NCI-H1436 (cell line): ENCODE data around the gene IL18R1.
"Not testable (repeated sequence)": the region's sequence is repeated elsewhere in the genome, so short reads cannot be mapped to it uniquely, and the experiment has no call there.

Experiments used
- DNase-seq: peaks from one replicate; lab custom pipeline; 2025; lab: John Stamatoyannopoulos, UW

Gene IL18R1, protein sequence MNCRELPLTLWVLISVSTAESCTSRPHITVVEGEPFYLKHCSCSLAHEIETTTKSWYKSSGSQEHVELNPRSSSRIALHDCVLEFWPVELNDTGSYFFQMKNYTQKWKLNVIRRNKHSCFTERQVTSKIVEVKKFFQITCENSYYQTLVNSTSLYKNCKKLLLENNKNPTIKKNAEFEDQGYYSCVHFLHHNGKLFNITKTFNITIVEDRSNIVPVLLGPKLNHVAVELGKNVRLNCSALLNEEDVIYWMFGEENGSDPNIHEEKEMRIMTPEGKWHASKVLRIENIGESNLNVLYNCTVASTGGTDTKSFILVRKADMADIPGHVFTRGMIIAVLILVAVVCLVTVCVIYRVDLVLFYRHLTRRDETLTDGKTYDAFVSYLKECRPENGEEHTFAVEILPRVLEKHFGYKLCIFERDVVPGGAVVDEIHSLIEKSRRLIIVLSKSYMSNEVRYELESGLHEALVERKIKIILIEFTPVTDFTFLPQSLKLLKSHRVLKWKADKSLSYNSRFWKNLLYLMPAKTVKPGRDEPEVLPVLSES

DNA sequence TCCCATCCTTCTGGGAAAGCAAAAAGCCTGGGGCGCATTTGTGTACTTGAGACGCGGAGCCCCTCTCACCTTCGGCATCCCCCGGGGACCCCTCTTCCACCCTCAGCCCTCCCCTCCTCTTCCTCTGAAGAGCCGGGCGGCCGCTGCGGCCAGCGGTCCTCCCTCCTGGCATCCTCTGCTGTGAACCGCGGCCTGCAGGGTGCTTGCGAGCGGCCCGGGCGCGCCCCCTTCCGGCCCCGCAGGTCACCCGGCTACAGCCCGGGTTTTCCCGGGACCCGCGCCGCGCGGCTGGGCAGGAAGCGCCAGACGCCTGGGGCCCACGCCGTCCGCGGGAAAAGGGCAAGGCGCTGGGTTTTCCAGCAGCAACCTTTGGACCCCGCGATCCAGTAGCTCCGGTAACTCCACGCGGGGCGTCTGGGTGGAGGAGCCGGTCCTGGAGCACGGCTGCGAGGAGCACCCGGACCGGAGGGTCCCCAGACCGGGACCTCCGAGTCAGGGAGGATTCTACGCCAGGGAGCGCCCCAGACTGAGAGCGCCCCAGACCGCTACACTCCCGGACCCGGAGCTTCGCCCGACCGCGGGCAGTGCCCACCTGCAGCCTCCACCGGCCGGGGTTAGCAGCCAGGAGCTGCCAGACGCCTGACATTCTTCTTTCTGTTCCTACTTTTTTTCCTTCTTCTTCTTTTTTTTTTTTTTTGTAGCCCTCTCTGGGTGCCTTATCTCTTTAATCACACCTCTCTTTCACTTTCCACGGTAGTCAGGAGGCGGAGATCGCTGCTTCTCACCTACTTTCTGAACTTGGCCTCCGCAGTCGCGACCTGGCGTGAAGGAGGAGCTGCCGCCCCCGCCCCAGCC is at the start of gene IL18R1:
TSS of gene IL18R1 (plus strand) at position 271 of the 855 bp plus-strand sequence. CDS start 6,865 bp downstream, outside the sequence.
- DNase-seq: no peak

DNA sequence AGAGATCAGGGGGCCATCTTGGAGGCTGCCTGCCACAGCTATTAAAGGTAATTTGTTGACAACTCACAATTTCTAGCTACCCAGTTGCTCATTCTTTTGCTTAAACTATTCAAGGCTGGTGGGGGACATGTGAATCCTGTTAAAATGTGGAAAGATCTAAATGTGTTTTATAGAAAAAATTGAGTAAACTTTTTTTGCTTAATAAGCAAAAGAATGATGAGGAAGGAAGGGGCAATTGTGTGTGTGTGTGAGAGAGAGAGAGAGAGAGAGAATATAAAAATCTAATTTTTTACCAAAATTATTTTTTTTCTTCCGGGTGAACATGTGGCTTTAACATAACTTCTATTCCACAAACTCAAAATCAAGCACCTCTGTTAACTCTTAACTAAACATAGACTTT is 49.5 kb upstream of the IL18R1 start:
- no peak for DNase-seq

DNA sequence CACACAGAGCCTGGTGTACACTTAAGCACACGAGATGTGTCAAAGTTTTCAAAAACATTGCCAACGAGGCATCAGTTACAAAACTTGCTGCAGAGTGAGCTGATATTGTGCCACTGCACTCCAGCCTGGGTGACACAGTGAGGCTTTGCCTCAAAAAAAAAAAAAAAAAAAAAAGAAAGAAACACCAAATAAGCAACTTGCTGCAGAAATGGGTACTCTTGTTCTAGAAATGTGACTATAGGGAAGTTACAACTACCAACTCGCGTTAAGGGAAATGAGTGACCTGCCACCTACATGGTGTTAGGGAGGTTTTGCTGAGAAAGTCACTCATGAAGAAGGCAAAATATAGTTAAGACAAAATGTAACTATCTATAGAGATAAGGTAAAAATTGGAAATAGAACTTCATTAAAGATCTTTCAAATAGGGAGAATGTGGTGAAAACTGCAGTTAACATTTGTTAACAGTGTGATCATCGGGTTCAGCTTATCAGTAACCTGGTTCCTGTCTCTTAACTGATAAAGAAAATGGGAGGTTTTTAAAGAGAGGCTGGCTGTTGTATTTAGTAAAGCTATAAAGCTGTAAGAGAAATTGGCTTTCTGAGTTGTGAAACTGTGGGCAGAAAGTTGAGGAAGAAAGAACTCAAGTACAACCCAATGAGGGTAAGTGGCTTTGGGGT is 44.5 kb upstream of the IL18R1 start, which contains the start of gene IL1RL1:
TSS of gene IL1RL1 (plus strand) at position 600 of the 677 bp plus-strand sequence. CDS start 26,702 bp downstream, outside the sequence.
- DNase-seq: no peak

DNA sequence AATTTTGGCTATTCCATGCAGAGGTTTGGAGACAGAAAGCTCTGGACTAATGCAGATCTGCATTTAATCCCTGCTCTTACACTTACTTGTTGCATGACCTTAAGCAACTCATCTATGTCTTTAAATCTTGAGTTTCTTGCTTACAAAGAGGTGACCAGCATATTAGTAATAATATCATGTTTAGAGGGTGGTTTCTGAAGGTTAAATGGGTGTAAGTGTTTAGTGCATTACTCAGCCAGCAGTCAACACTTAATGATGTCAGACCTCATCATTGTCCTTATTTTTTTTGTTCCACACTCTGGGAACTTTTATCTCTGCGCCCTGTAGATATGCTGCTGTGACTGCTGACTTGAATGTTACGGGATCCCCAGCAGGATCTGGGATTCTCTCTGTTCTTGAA is 42.6 kb upstream of the IL18R1 start:
- no peak for DNase-seq

DNA sequence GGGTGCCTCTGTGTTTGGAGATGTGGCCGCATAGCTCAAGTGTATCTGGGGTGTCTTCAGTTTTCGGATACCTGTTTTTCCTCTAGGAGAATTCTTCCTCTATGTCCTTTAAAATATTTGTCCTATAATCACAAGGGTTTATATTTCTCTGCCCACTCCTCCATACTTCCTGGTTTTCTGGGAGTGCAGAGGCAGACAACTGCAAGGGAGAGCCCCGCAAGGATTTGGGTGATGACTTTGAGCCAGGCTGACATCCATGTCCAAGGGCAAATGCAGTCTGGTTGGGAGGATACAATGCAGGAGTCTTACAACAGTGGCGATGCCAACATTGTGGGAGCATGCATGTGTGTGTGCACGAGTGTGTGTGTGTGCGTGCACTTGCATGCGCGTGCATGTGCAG is 42.1 kb upstream of the IL18R1 start:
- DNase-seq: no peak

DNA sequence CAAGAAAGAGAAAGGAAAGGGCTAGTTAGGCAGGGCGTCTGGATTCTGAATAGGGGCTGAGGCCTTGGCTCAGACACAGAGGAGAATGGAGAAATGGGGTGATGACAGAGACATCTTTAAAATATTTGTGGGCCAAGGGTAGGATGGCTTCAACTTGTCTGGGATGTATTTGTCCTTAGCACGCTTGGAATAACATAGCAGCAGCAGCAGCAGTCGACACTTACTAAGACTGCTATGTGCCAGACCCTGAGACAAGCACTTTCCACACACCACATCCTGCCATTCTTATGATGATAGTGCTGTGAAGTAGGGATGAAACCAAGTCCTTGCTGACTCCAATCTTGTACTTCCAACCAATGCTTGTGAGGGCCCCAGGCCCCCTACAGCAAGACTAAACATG is 41.6 kb upstream of the IL18R1 start:
- no peak for DNase-seq

DNA sequence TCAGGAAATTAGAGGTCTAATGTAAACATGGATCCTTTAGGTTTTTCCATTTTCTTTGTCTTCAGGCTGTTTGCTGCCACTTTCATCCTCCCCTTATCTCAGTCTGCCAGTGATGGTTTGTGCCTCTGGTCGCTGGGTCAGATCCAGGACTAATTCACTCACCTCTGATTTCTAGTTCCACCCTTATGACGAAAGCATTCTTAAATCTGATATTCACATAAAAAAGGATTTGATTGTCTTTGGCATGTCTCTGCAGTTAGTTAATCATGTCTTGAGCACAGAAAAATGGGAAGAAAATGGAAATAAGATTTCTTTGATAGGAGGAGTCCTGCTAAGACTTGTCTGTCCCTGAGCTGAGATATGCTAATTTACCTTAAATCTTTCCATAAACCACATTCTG is 39.7 kb upstream of the IL18R1 start:
- no peak for DNase-seq

DNA sequence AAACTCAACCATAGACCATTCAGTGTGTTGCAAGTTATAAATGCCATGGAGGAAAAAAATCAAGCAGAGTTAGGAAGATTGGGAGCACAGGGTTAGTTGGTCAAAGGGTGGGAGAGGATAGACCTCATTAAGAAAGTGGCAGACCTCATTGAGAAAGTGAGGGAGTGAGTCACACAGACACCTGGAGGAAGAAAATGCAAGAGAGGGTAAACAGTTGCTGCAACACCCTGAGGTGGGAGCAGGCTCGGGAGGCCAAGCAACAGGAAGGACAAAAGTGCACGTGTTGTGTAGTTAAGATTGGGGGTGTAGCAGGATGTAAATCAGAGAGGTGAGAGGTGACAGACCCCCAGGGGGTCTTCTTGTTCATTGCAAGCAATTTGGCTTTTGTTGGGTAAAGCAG is 37.9 kb upstream of the IL18R1 start:
- no peak for DNase-seq

DNA sequence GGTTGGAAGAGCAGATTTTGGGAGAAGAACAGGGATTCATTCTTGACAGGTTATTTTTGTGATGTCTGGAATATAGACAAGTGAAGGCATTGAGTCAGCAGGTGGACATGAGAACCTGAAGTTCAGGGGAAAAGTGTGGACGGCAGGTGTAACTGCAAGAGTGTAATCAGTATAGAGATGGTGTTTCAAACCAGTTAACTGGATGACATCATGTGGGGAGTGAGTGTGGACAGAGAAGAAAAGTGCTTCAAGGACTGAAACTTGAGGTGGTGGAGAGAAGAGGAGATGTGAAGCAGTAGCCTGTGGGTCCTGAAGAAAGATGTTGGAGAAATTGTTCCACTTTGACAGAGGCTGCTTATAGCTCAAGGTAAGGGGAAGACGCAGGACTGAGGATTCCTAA is 37.2 kb upstream of the IL18R1 start:
- DNase-seq: no peak

DNA sequence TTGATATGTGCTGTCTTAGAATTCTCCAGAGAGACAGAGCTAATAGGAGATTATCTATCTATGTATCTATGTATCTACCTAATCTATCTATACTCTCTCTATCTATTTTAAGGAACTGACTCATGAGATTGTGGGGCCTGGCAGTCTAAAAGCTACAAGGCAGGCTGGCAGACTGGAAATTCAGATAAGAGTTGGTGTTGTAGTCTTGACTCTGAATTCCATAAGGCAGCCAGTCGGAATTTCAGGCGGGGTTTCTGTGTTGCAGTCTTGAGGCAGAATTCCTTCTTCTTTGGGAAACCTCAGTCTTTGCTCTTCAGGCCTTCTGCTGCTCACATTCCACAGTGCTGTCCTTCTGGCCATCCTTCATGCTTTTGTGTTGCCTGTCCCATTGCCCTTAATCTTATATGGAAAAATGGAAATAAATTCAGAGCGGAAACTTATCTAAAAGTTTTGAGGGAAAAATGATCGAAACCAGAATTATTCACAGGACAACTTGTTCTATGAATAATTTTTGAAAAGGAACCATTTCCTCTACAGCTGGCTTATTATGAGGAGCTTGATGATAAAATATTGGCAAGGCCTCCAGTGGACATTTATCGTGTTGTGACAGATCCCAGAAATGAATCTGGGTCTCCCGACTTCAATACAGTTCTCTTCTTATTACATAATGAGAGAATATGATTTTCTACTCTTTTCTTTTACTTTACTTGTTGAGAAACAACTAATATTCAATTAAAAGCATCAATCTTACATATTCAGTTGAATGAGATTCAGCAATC is 33.5 kb upstream of the IL18R1 start:
- DNase-seq: no peak

DNA sequence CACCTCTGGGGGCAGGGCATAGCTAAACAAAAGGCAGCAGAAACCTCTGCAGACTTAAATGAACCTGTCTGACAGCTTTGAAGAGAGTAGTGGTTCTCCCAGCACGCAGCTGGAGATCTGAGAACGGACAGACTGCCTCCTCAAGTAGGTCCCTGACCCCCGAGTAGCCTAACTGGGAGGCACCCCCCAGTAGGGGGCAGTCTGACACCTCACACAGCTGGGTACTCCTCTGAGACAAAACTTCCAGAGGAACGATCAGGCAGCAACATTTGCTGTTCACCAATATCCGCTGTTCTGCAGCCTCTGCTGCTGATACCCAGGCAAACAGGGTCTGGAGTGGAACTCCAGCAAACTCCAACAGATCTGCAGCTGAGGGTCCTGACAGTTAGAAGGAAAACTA is 30.7 kb upstream of the IL18R1 start:
- not testable (repeated sequence) for DNase-seq

DNA sequence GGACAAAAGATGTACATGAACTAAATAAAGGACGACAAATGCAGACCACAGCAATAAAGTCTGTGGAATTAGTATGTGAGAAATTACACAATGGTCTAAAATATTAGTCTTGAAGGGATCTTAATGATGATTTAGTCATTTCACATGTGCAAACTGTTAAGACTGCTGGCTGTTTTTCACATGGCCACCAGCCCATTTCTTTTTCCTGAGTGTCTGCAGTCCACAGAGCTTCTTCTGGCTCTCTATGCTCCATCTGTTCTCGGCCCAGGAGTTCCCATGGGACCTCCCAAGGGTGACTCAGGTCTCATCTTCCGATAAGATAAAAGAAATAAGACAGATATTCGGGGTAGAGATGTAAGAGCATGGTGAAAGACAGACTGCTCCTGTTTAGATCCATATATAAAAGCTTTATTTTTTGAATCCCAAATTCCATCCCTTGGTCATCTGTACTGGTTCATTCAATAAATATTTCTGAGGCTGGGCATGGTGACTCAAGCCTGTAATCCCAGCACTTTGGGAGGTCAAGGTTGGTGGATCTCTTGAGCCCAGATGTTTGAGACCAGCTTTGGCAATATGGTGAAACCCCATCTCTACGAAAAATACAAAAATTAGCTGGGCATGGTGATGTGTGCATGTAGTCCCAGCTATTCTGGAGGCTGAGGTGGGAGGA is 24.1 kb upstream of the IL18R1 start:
- no peak for DNase-seq

DNA sequence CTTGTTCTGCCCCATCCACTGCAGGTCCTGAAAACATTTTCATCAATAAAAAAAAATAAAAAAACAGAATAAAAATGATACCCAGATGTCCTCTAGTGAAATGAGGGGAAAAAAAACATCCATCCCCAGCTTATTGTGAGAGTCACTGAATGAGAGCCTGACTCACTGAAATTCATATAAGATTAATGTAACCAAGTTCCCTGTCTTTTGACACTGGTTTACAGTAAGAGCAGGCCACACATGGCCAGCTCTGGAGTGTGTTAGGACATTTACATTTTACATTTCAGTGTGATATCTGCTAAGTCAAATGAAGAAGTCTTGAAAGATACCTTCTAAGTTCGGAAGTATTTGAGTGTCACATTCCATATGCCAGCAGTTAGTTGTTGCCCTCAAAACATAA is 21.1 kb upstream of the IL18R1 start:
- no peak for DNase-seq

DNA sequence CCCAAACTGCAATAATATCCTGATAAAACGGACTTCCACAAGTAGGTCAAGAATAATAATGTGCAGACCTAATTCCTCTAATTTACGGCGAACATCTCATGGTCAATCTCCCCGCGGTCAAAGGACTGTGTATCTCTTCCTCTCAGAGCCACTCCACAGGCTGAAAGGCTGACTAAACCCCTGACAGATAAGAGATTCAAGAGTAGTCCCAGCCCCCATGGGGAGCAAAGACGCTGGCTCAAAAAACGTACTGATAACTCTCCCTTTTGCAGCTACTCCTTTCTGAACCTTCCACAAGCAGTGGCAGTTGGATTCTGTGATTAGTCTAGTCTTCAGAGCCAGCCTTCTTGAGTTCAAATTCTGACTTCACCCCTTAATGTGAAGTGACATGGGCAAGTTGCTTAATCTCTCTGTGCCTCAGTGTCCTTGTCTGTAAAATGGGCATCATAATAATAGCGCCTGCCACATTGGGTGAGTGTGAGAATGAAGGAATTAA is 19.7 kb upstream of the IL18R1 start:
- DNase-seq: no peak

DNA sequence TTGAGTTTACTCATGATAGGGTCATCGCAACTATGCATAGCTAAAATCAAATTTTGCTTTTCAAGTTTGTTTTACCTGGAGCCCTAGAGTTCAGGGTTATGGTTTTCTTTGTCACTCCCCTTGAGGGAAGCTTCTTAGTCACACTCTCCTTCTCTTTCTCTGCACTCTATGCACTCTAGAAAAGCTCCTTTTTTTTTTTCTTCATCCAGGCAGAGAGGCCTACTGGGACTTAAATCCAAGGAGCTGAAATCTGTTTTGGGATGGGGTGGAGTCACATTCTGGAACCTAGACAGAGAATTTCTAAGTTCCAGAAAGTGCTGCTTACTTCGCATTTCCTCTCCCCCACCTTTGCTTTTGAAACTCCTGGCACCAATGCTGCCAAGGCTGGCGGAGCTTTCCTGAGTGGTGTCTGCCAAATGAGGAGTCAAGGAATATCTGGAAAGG is 19.1 kb upstream of the IL18R1 start:
- DNase-seq: no peak

DNA sequence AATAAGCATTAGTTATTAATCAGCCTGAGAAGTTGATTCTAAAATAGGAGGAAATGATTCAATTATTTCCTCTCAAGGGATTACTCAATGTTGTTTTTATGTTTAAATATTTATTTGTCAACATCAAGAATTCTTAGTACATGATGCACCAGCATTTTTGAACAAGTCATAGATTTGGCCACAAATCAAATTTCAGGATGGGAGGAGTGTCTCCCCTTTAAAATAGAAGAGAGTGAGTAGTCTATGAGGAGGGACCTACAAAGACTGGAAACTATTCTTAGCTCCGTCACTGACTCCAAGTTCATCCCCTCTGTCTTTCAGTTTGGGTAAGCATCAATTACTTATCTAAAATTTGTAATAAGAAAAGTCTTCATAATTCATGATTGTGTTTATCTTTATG is 18.6 kb upstream of the IL18R1 start:
- no peak for DNase-seq

DNA sequence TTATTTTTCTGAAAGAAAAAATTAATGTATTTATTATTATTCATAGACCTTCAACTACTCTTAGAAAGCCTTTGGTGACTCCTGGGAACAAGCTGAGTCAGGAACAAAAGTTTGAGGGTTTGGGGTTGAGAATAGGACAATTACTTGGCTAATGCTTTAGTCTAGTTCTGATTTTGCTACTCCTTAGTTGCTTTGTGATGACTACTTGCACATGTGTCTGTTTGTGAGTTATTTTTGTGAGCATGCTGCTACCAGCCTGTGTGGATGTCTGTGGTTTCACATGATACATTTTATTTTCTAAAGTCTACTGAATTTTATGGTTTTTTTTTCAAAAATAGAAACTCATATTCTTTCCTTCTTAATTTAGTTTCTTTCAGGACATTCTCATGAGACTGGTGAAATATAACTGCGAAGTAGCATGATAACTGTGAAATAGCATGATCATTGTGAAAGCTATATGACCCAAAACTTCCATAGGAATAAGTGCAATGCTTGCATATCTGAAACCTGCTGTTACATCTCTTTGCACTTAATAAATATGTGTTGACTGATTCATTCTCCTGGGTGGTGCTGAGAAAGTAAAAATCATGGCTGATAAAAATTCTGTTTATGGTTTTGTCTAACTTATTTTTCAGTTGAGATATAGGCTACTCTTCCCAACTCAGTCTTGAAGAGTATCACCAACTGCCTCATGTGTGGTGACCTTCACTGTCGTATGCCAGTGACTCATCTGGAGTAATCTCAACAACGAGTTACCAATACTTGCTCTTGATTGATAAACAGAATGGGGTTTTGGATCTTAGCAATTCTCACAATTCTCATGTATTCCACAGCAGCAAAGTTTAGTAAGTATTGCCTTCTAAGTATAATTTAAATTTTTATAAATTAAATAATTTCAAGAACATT is 17.9 kb upstream of the IL18R1 start:
- no peak for DNase-seq

DNA sequence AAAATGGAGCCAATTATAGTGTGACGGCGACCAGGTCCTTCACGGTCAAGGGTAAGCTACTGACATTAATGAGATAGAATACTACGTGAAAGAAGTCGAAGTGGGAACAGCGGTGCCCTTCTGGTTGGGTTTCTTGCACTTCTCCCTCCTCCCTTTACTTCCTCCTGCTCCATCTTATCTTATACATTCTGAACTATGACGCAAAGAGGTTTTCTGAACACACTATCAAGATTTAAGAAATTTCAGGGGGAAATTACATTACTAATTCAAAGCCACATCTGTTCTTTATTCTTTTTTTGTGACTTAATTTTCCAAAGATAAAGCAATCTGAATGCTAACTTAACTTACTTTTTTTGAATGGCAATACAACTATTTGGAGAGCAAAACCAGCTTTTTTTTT is 14.8 kb upstream of the IL18R1 start:
- DNase-seq: no peak

DNA sequence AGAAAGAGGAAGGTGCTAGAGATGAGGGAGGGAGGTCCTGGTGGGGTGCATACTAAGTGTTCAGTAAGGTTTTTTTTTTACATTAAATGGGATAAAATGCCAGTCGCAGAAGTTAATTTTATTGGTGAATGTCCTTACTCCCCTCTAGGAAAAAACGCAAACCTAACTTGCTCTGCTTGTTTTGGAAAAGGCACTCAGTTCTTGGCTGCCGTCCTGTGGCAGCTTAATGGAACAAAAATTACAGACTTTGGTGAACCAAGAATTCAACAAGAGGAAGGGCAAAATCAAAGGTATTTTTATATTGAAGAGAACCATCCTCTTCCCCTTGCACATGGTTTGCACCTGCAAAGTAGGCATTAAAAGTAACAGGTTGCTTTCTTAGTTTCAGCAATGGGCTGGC is 12.7 kb upstream of the IL18R1 start:
- no peak for DNase-seq

DNA sequence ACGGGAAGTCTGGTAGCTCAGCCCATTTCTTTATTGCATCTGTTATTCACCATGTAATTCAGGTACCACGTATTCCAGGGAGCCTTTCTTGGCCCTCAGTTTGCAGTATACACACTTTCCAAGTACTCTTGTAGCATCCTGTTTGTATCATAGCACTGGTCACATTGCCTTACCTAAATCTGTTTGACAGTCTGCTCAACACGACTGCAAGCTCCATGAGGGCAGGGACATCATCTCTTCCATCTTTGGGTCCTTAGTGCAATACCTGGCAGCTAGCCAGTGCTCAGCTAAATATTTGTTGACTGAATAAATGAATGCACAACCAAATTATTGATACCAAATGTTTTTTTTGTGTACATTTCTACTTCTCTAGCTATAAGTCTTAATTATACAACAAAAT is 11.2 kb upstream of the IL18R1 start:
- no peak for DNase-seq
